ENCODE measurements around the gene NR2C2.
A peak's percentile ranks its signal among the peaks of the same experiment; 100 is the strongest.

NR2C2 gene

DNA sequence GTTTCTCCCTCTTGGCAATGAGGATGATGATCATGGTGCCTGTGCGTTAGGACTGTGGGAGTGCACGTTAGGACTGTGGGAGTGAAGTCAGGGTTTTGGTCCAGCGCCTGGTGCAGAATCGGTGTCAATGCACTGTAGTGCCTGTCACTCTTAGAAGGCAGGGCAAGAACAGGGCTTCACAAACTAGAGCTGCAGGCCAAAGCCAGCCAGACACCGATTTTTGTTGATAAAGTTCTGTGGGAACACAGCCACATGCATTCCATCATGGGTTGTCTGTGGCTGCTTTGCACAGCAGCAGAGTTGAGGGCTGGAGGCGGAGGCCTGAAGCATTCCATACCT is 32.6 kb upstream of the NR2C2 start:
- TF ChIP-seq, protein P1, sequence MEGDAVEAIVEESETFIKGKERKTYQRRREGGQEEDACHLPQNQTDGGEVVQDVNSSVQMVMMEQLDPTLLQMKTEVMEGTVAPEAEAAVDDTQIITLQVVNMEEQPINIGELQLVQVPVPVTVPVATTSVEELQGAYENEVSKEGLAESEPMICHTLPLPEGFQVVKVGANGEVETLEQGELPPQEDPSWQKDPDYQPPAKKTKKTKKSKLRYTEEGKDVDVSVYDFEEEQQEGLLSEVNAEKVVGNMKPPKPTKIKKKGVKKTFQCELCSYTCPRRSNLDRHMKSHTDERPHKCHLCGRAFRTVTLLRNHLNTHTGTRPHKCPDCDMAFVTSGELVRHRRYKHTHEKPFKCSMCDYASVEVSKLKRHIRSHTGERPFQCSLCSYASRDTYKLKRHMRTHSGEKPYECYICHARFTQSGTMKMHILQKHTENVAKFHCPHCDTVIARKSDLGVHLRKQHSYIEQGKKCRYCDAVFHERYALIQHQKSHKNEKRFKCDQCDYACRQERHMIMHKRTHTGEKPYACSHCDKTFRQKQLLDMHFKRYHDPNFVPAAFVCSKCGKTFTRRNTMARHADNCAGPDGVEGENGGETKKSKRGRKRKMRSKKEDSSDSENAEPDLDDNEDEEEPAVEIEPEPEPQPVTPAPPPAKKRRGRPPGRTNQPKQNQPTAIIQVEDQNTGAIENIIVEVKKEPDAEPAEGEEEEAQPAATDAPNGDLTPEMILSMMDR (conservative IDR thresholded peaks at IDR 0.05) = no peak
- no peak overlapping the region for H3K27ac ChIP-seq

DNA sequence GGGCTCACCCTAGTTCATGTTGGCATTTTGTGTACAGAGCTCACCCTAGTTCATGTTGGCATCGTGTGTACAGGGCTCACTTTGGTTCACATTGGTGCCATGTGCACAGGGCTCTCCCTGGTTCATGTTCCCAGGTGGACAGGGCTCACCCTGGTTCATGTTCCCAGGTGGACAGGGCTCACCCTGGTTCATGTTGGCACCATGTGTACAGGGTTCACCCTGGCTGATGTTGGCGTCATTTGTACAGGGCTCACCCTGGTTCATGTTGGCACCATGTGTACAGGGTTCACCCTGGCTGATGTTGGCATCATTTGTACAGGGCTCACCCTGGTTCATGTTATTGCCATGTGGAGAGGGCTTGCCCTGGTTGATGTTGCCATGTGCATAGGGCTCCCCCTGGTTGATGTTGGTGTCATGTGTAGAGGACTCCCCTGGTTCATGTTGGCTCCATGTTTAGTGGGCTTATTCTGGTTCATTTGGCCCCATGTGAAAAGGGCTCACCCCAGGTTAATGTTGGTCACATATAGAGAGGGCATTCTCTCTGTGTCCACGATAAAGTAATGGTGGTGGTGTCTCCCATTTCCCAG is 31.7 kb upstream of the NR2C2 start:
- H3K27ac ChIP-seq = no peak overlapping the region
- TF ChIP-seq, protein P1 (conservative IDR thresholded peaks at IDR 0.05) = peak; percentile 36

DNA sequence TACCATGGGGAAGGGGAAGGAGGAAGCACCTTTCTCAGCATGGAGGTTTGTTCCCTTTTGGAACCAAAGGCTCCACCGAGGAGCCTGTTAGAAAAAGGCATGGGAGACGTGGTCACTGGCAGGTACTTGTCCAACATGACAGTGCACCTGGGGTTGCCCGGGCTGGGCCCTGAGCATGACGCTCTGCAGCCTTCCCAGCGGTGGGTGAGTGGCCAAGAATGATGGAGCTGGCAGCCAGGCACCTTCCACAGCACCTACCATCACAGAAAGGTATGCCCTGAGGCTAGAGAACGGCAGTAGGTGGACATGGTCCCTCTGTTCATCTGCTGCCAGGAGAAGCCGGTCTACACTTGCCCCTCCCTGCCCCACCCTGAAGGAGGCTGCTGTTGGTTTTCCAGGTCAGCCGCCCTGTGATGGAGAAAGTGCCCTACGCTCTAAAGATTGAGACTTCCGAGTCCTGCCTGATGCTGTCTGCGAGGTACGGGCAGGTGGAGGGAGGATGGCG is 29.0 kb upstream of the NR2C2 start:
- H3K27ac ChIP-seq = no peak overlapping the region
- TF ChIP-seq, protein P1 (conservative IDR thresholded peaks at IDR 0.05) = no peak

DNA sequence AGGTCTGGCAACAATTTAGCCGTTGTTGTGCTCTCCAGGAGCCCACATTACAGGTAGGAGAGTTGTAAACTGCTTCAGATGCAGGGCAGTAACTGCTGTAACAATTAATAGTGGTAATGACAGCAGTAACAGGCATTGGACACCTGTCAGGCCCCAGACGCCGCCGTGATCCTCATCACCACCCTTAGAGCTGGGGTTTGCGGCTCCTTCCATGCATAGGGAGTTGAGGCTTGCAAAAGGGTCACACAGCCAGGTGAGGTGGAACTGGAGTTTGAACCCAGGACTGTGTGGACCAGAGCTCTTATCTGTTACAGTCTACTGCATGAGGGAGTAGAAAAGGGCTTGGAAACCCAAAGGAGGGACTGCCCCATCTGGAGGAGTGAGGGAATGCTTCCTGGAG is 26.8 kb upstream of the NR2C2 start:
- TF ChIP-seq, protein P1 (conservative IDR thresholded peaks at IDR 0.05) = no peak
- H3K27ac ChIP-seq = no peak overlapping the region; the same call in 1 of the 2 replicates

DNA sequence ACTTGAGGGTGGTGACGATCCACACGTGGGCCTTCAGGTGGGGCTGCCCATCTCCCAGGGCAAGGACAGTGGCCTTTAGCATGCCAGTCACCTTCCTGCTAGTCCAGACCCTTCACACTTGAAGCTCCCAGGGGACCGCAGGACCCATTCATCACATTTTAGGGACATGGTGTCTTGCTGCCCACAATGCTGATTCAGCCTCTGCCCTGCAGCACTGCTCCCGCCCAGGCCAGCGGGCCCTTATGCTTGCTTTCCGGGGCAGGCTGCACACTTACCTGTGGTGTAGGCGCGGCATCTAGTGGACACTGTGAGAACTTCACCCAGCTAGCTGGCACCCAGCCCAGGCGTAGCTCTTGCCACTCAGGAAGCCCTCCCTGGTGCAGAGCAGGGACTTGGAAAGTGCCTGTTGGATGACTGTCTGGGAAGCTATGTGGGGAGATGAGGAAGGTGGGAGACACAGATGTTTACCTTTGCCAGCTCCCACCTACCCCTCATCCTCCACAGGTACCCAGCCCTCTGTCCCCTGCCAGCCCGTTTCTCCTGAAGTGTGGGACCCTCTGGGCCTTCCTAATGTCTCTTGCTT is 26.3 kb upstream of the NR2C2 start:
- TF ChIP-seq, protein P1 (conservative IDR thresholded peaks at IDR 0.05) = peak; percentile 98
- no peak overlapping the region; the same call in 1 of the 2 replicates for H3K27ac ChIP-seq

DNA sequence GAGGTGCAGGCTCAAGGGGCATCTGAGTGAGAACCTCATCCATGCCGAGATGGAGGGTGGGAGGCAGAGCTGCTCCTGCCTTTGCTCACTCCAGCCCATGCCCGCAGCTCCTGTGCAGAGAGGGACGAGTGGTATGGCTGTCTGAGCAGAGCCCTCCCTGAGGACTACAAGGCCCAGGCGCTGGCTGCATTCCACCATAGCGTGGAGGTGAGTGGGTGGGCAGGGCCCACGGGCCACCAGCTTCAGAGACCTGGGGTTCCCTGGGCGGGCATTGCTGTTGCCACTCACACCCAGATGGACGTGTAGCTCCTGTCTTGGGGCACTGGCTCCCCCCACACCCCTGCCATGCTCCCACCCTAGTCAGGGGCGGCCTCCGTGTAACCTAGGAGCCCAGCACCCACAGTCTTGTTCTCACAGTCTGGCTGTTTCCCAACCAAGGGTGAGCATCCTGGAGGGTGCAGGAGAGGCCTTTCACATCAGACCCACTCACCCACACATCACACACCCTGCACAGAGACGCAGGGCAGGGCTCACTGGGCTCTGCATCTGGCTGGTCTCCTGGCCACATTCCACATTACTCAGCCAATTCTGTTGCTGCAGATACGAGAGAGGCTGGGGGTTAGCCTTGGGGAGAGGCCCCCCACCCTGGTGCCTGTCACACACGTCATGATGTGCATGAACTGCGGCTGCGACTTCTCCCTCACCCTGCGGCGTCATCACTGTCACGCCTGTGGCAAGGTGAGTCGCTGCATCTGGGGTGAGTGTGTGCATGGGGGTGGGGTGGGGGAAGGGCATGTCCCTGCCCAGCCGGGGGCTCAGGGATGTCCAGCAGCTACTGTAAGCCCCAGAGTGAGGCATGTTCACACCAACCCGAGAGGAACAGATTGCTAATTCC is 25.3 kb upstream of the NR2C2 start:
- TF ChIP-seq, protein P1 (conservative IDR thresholded peaks at IDR 0.05) = no peak
- H3K27ac ChIP-seq = no peak overlapping the region; the same call in 1 of the 2 replicates

DNA sequence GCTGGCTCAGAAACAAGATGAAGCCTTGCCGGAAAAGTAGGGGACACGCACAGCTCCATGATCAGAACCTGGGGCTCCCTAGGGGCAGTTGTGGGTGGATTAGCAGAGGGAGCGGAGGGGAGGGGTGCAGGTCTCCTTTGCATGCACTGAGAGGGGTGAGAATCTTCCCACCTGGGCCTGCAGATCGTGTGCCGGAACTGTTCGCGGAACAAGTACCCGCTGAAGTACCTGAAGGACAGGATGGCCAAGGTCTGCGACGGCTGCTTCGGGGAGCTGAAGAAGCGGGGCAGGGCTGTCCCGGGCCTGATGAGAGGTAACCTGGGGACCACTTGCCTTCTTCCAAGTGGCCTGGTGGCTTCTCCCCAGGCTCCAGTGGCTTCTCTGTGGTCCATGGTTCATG is 24.5 kb upstream of the NR2C2 start:
- no peak overlapping the region for H3K27ac ChIP-seq
- TF ChIP-seq, protein P1 (conservative IDR thresholded peaks at IDR 0.05) = no peak
